Prostate gland (tissue), 2 donors: ENCODE measurements around the gene CYCS.

Experiments used
- CTCF ChIP-seq, 4 experiments: fragments of 200-600 bp in 2 of 4; fragments of 450-650 bp in 2 of 4; sonication (generic) in 2 of 4; IDR thresholded peaks; 1 replicate in 3 of 4; 2 replicates in 1 of 4; pipeline ENCODE4 v1.5.1; 2016 to 2019; ENCODE audit warnings: antibody characterized with exemption in 4 of 4, mild to moderate bottlenecking in 2 of 4, moderate library complexity in 2 of 4
- POLR2A ChIP-seq: fragments of 450-650 bp; IDR thresholded peaks from one replicate; pipeline ENCODE4 v1.6.1; 2016; ENCODE audit warnings: antibody characterized with exemption, mild to moderate bottlenecking
- POLR2AphosphoS5 ChIP-seq: sonication (generic); formaldehyde crosslinking; IDR thresholded peaks from one replicate; pipeline ENCODE4 v1.6.1; 2017; ENCODE audit warnings: antibody characterized with exemption

- no peak for TF ChIP-seq CTCF (IDR thresholded peaks at IDR 0.05)
- TF ChIP-seq POLR2AphosphoS5: no peak
- no peak for TF ChIP-seq POLR2A
Observed at GRCh38 chr7:25119102-25119501, 6.0 kb downstream of the CYCS start.
